H9 (cell line): Measurements from ENCODE around the gene SEPTIN2. TPM values are rescaled to one million over a fixed set of nuclear protein-coding genes. Genes with fewer than 3 reads are reported as not detected.

ENCODE experiments used
- DNase-seq: peaks from one replicate; pipeline ENCODE4 v3.0.0-alpha.2; 2017
- H2AFZ ChIP-seq: one replicate; pipeline ENCODE4 v1.6.1; 2013; ENCODE audit warnings: mild to moderate bottlenecking, low read length, control low read depth, moderate library complexity
- H2AK5ac ChIP-seq: 2 replicates; pipeline ENCODE4 v1.6.1; 2013; ENCODE audit warnings: low read length, control low read depth, mixed read lengths; ENCODE audit not compliant: insufficient read length
- H2BK120ac ChIP-seq: one replicate; pipeline ENCODE4 v1.6.1; 2013; ENCODE audit warnings: low read depth, mild to moderate bottlenecking, low read length, control low read depth, inconsistent platforms; ENCODE audit not compliant: poor library complexity, severe bottlenecking
- H2BK12ac ChIP-seq: 2 replicates; pipeline ENCODE4 v1.6.1; 2013; ENCODE audit warnings: low read length, control low read depth, mixed read lengths, low read depth; ENCODE audit not compliant: insufficient read length
- H2BK15ac ChIP-seq: 2 replicates; pipeline ENCODE4 v1.6.1; 2013; ENCODE audit warnings: low read depth, low read length, control low read depth
- H2BK20ac ChIP-seq: one replicate; pipeline ENCODE4 v1.6.1; 2013; ENCODE audit warnings: low read depth, mild to moderate bottlenecking, low read length, control low read depth, inconsistent platforms; ENCODE audit not compliant: poor library complexity, severe bottlenecking
- H2BK5ac ChIP-seq: 2 replicates; pipeline ENCODE4 v1.6.1; 2013; ENCODE audit warnings: low read length, control low read depth, mixed read lengths; ENCODE audit not compliant: insufficient read length
- H3K14ac ChIP-seq: 2 replicates; pipeline ENCODE4 v1.6.1; 2013; ENCODE audit warnings: low read length, control low read depth; ENCODE audit not compliant: insufficient read depth
- H3K18ac ChIP-seq: 2 replicates; pipeline ENCODE4 v1.6.1; 2013; ENCODE audit warnings: low read depth, mild to moderate bottlenecking, mixed read lengths, low read length, control low read depth; ENCODE audit not compliant: insufficient read length
- H3K23ac ChIP-seq: 2 replicates; pipeline ENCODE4 v1.6.1; 2013; ENCODE audit warnings: low read length, control low read depth, mixed read lengths, low read depth; ENCODE audit not compliant: insufficient read length
- H3K23me2 ChIP-seq: 2 replicates; pipeline ENCODE4 v1.6.1; 2013; ENCODE audit warnings: low read depth, mild to moderate bottlenecking, mixed read lengths, low read length, control low read depth; ENCODE audit not compliant: insufficient read length, poor library complexity, severe bottlenecking
- H3K27ac ChIP-seq: 2 replicates; pipeline ENCODE4 v1.5.1; 2013; ENCODE audit warnings: low read length, control low read depth, mixed read lengths, low read depth; ENCODE audit not compliant: insufficient read length
- H3K27me3 ChIP-seq: 2 replicates; pipeline ENCODE4 v1.6.1; 2013; ENCODE audit warnings: low read length, control low read depth, inconsistent platforms; ENCODE audit not compliant: insufficient read depth
- H3K4ac ChIP-seq: 2 replicates; pipeline ENCODE4 v1.6.1; 2013; ENCODE audit warnings: low read depth, mild to moderate bottlenecking, control low read depth, inconsistent platforms, low read length, moderate library complexity
- H3K4me1 ChIP-seq: 2 replicates; pipeline ENCODE4 v1.6.1; 2013; ENCODE audit warnings: low read length, control low read depth, inconsistent platforms; ENCODE audit not compliant: insufficient read depth
- H3K4me2 ChIP-seq: 2 replicates; pipeline ENCODE4 v1.6.1; 2013; ENCODE audit warnings: low read length, control low read depth, mixed read lengths; ENCODE audit not compliant: insufficient read length, insufficient read depth
- H3K56ac ChIP-seq: 2 replicates; pipeline ENCODE4 v1.6.1; 2013; ENCODE audit warnings: low read depth, mild to moderate bottlenecking, mixed read lengths, low read length, control low read depth; ENCODE audit not compliant: insufficient read length
- H3K79me1 ChIP-seq: 2 replicates; pipeline ENCODE4 v1.6.1; 2013; ENCODE audit warnings: low read depth, mild to moderate bottlenecking, moderate library complexity, low read length, control low read depth, inconsistent platforms; ENCODE audit not compliant: insufficient read depth, poor library complexity, severe bottlenecking
- H3K79me2 ChIP-seq: 2 replicates; pipeline ENCODE4 v1.6.1; 2013; ENCODE audit warnings: low read length, control low read depth, inconsistent platforms; ENCODE audit not compliant: insufficient read depth
- H3K9ac ChIP-seq: 2 replicates; pipeline ENCODE4 v1.6.1; 2013; ENCODE audit warnings: low read length, control low read depth, mixed read lengths; ENCODE audit not compliant: insufficient read length; ENCODE audit errors: extremely low read depth
- H3K9me3 ChIP-seq: one replicate; pipeline ENCODE4 v1.6.1; 2013; ENCODE audit warnings: low read depth, low read length, inconsistent platforms; ENCODE audit not compliant: control insufficient read depth
- H3T11ph ChIP-seq: one replicate; pipeline ENCODE4 v1.6.1; 2013; ENCODE audit warnings: mild to moderate bottlenecking, low read length, control low read depth, inconsistent platforms
- H4K20me1 ChIP-seq: one replicate; pipeline ENCODE4 v1.6.1; 2013; ENCODE audit not compliant: control insufficient read depth, insufficient read length, insufficient read depth
- H4K5ac ChIP-seq: 2 replicates; pipeline ENCODE4 v1.6.1; 2013; ENCODE audit warnings: low read depth, mild to moderate bottlenecking, mixed read lengths, low read length, control low read depth; ENCODE audit not compliant: insufficient read length
- H4K8ac ChIP-seq: replicated peaks from 2 replicates; pipeline ENCODE4 v1.6.1; 2013; ENCODE audit warnings: low read length, control low read depth, mixed read lengths, low read depth; ENCODE audit not compliant: insufficient read length
- H4K91ac ChIP-seq: 2 replicates; pipeline ENCODE4 v1.6.1; 2013; ENCODE audit warnings: low read depth, mild to moderate bottlenecking, moderate library complexity, mixed read lengths, low read length, control low read depth; ENCODE audit not compliant: insufficient read length
- H3K27ac Mint-ChIP-seq, 3 experiments: 2 replicates in 2 of 3; 3 replicates in 1 of 3; pipeline ENCODE4 v1.8.0; 2020 to 2021; ENCODE audit warnings: mixed read lengths in 3 of 3, mild to moderate bottlenecking in 1 of 3, moderate library complexity in 1 of 3
- H3K27me3 Mint-ChIP-seq: 2 replicates; pipeline ENCODE4 v1.8.0; 2021; ENCODE audit warnings: low read depth, mild to moderate bottlenecking, moderate library complexity, mixed read lengths
- H3K36me3 Mint-ChIP-seq, 3 experiments: 2 replicates in 2 of 3; 3 replicates in 1 of 3; pipeline ENCODE4 v1.8.0; 2020 to 2021; ENCODE audit warnings: low read depth in 3 of 3, mixed read lengths in 3 of 3; ENCODE audit not compliant: insufficient read depth in 1 of 3
- H3K4me1 Mint-ChIP-seq, 2 experiments: 2 replicates each; pipeline ENCODE4 v1.8.0; 2020; ENCODE audit warnings: mixed read lengths in 2 of 2
- H3K4me3 Mint-ChIP-seq, 2 experiments: 2 replicates in 1 of 2; 3 replicates in 1 of 2; pipeline ENCODE4 v1.8.0; 2020 to 2021; ENCODE audit warnings: mild to moderate bottlenecking in 2 of 2, mixed read lengths in 2 of 2, moderate library complexity in 1 of 2
- H3K9me3 Mint-ChIP-seq, 2 experiments: 2 replicates in 1 of 2; 3 replicates in 1 of 2; pipeline ENCODE4 v1.8.0; 2020; ENCODE audit warnings: mild to moderate bottlenecking in 2 of 2, mixed read lengths in 2 of 2, moderate library complexity in 1 of 2
- CTCF ChIP-seq: fragments of 200-600 bp; sonication (generic); conservative IDR thresholded peaks from 3 replicates; pipeline ENCODE4 v1.8.0; 2021; ENCODE audit warnings: antibody characterized with exemption, mild to moderate bottlenecking
- WGBS: extraction: QIAGEN DNeasy Blood & Tissue Kit; methylation state at CpG from one replicate; pipeline ENCODE4 v1.1.7; 2013; ENCODE audit warnings: missing lambda C conversion rate, low lambda C conversion rate, mixed read lengths; ENCODE audit not compliant: insufficient read length; ENCODE audit errors: extremely low coverage; 5-methylcytosine and 5-hydroxymethylcytosine counted together
- total RNA-seq: library from RNA; stranded (reverse); gene quantifications from 2 replicates; pipeline ENCODE4 v1.2.1, GENCODE V29; 2021

Gene SEPTIN2
- total RNA-seq, 1 experiment from 2014 or later: 385 TPM

GRCh38 chr2:241344925-241345651 lies 29.4 kb downstream of the SEPTIN2 start:
- H4K5ac ChIP-seq: no peak overlapping the region
- no peak overlapping the region for H3K23ac ChIP-seq
- TF ChIP-seq CTCF: no peak
- H2AFZ ChIP-seq: no peak overlapping the region
- no peaks in the 10 kb centered on the region for H3K27me3 Mint-ChIP-seq
- no peaks in the 10 kb centered on the region for H3K23me2 ChIP-seq
- H2BK20ac ChIP-seq: no peak overlapping the region
- no peaks in the 10 kb centered on the region for H3K9me3 ChIP-seq
- no peak overlapping the region for H3K4ac ChIP-seq
- peaks cover 64 to 97% (median 96%) of the 10 kb centered on the region in 3 experiments for H3K36me3 Mint-ChIP-seq
- H3K18ac ChIP-seq: no peak overlapping the region
- H4K91ac ChIP-seq: no peak overlapping the region
- H2BK15ac ChIP-seq: no peak overlapping the region
- H3K4me2 ChIP-seq: no peak overlapping the region
- peaks cover 0 to 2% of the 10 kb centered on the region in 2 experiments; a peak in 1 of 4 replicates for H3K4me1 Mint-ChIP-seq
- no CpG with 5 or more reads among the region's 9 CpGs for WGBS
- H4K8ac ChIP-seq: no peak overlapping the region
- no peak overlapping the region for H2BK12ac ChIP-seq
- H3K9ac ChIP-seq: no peak overlapping the region
- no peak overlapping the region for H3K4me3 Mint-ChIP-seq
- H2AK5ac ChIP-seq: no peak overlapping the region
- H3K14ac ChIP-seq: no peak overlapping the region
- no peak overlapping the region for H3K27ac Mint-ChIP-seq
- no peaks in the 10 kb centered on the region for H3K79me1 ChIP-seq
- DNase-seq: no peak
- H3T11ph ChIP-seq: no peak overlapping the region
- no peak overlapping the region for H2BK120ac ChIP-seq
- no peak overlapping the region for H3K27ac ChIP-seq
- no peaks in the 10 kb centered on the region for H3K27me3 ChIP-seq
- no peaks in the 10 kb centered on the region for H3K9me3 Mint-ChIP-seq
- H4K20me1 ChIP-seq: no peaks in the 10 kb centered on the region
- no peak overlapping the region for H2BK5ac ChIP-seq
- H3K79me2 ChIP-seq: no peaks in the 10 kb centered on the region
- H3K4me1 ChIP-seq: no peaks in the 10 kb centered on the region
- H3K56ac ChIP-seq: no peak overlapping the region
